GM19240 (cell line): ENCODE data around the gene HNF4A.

Experiments
- DNase-seq: peaks from one replicate; pipeline ENCODE4 v3.0.0; 2011; ENCODE audit warnings: low spot score; ENCODE audit not compliant: insufficient read length

The HNF4A gene

GRCh38 chr20:44392088-44392775 is 36.7 kb downstream of the HNF4A start:
- no peak for DNase-seq

GRCh38 chr20:44392776-44393607 is 37.5 kb downstream of the HNF4A start:
- DNase-seq = no peak

- no peak for DNase-seq
Observed at GRCh38 chr20:44393608-44394451, 38.3 kb downstream of the HNF4A start.

GRCh38 chr20:44394452-44394701 is 38.9 kb downstream of the HNF4A start:
- no peak for DNase-seq

- no peak for DNase-seq
Observed at GRCh38 chr20:44394702-44395460, 39.4 kb downstream of the HNF4A start.

GRCh38 chr20:44395461-44396340 is 40.2 kb downstream of the HNF4A start:
- DNase-seq = no peak

GRCh38 chr20:44396369-44397130 is 41.1 kb downstream of the HNF4A start:
- DNase-seq = no peak

- DNase-seq = no peak
Observed at GRCh38 chr20:44398335-44398734, 42.8 kb downstream of the HNF4A start.

GRCh38 chr20:44399446-44399845 is 43.9 kb downstream of the HNF4A start:
- no peak for DNase-seq

GRCh38 chr20:44400671-44400969 is 45.1 kb downstream of the HNF4A start:
- no peak for DNase-seq

- no peak for DNase-seq
Observed at GRCh38 chr20:44400970-44401769, 45.7 kb downstream of the HNF4A start.

- no peak for DNase-seq
Observed at GRCh38 chr20:44401770-44402390, 46.4 kb downstream of the HNF4A start.

- no peak for DNase-seq
Observed at GRCh38 chr20:44402391-44403193, 47.1 kb downstream of the HNF4A start.

- no peak for DNase-seq
Observed at GRCh38 chr20:44403194-44404112, 48.0 kb downstream of the HNF4A start.

GRCh38 chr20:44404204-44405181 is 49.0 kb downstream of the HNF4A start:
- DNase-seq = no peak

GRCh38 chr20:44405257-44405656 is 49.8 kb downstream of the HNF4A start:
- DNase-seq = no peak
